ENCODE data around the gene FTCD. TPM values are rescaled to one million over a fixed set of nuclear protein-coding genes. Genes with fewer than 3 reads are reported as not detected.

FTCD gene
- total RNA-seq, 1 donor from 2014 or later, result 0.69 TPM

GRCh38 chr21:46189213-46189958, 34.0 kb upstream of the FTCD start:
- Mint-ChIP-seq H3K36me3 (ENCODE audit: low read depth) (peaks cover 26% of the 10 kb centered on the region), H3K4me1 (peaks cover 3% of the 10 kb centered on the region), H3K9me3 (no peaks in the 10 kb centered on the region), H3K27ac (no peak overlapping the region), H3K27me3 (no peaks in the 10 kb centered on the region), H3K4me3 (no peak overlapping the region)
- DNase-seq (no peak), ATAC-seq (ENCODE audit: low read depth) (no peak)
- POLR2A ChIA-PET, result interaction anchor here (0.5 kb wide), 1 partner anchor 638 kb away, joined by 10 read pairs; no protein-coding TSS in a partner anchor
- CTCF ChIA-PET, result no interaction called here
- TF ChIP-seq CTCF (IDR thresholded peaks at IDR 0.05), result no peak
- intact Hi-C loops (cut with micrococcal nuclease), result loop anchor here (5.0 kb wide), 1 partner anchor 47 kb away; no protein-coding TSS in a partner anchor

GRCh38 chr21:46188226-46189212, 33.1 kb upstream of the FTCD start:
- POLR2A ChIA-PET, result no interaction called here
- intact Hi-C loops (cut with micrococcal nuclease), result loop anchor here (5.0 kb wide), 1 partner anchor 46 kb away; no protein-coding TSS in a partner anchor
- CTCF ChIA-PET, result no interaction called here
- Mint-ChIP-seq H3K27ac (no peak overlapping the region), H3K27me3 (no peaks in the 10 kb centered on the region), H3K4me1 (peaks cover 3% of the 10 kb centered on the region), H3K9me3 (no peaks in the 10 kb centered on the region), H3K36me3 (ENCODE audit: low read depth) (peaks cover 19% of the 10 kb centered on the region), H3K4me3 (no peak overlapping the region)
- no peak for TF ChIP-seq CTCF (IDR thresholded peaks at IDR 0.05)
- no peak for DNase-seq
- ATAC-seq (ENCODE audit: low read depth), result no peak

- Mint-ChIP-seq H3K4me3 (no peak overlapping the region), H3K4me1 (peaks cover 5% of the 10 kb centered on the region), H3K36me3 (ENCODE audit: low read depth) (peaks cover 17% of the 10 kb centered on the region), H3K9me3 (no peaks in the 10 kb centered on the region), H3K27me3 (no peaks in the 10 kb centered on the region), H3K27ac (no peak overlapping the region)
- CTCF ChIA-PET, result no interaction called here
- no peak for TF ChIP-seq CTCF (IDR thresholded peaks at IDR 0.05)
- ATAC-seq (ENCODE audit: low read depth), result no peak
- DNase-seq, result no peak
- POLR2A ChIA-PET, result no interaction called here
- intact Hi-C loops (cut with micrococcal nuclease), result loop anchor here (5.0 kb wide), 1 partner anchor 46 kb away; no protein-coding TSS in a partner anchor
These were observed 32.4 kb upstream of the FTCD start for GRCh38 chr21:46187814-46188213.

- H3K27me3 Mint-ChIP-seq, result no peaks in the 10 kb centered on the region
These were observed 31.9 kb upstream of the FTCD start for GRCh38 chr21:46187261-46187660.

More at GRCh38 chr21:46187261-46187660, 31.9 kb upstream of the FTCD start:
- DNase-seq, result no peak
- Mint-ChIP-seq H3K4me3 (no peak overlapping the region), H3K4me1 (peaks cover 5% of the 10 kb centered on the region), H3K36me3 (ENCODE audit: low read depth) (peaks cover 17% of the 10 kb centered on the region), H3K9me3 (no peaks in the 10 kb centered on the region), H3K27ac (no peak overlapping the region)
- no peak for TF ChIP-seq CTCF (IDR thresholded peaks at IDR 0.05)
- POLR2A ChIA-PET, result no interaction called here
- ATAC-seq (ENCODE audit: low read depth), result no peak
- CTCF ChIA-PET, result no interaction called here
- intact Hi-C loops (cut with micrococcal nuclease), result loop anchor here (5.0 kb wide), 1 partner anchor 45 kb away; no protein-coding TSS in a partner anchor

Data from activated B cell treated with CpG ODN at 0.5 μM for 24 hours (primary cell).